ENCODE data around the gene LCP1. TPM values are rescaled to one million over a fixed set of nuclear protein-coding genes. Genes with fewer than 3 reads are reported as not detected.

The LCP1 gene
- total and polyA plus RNA-seq, 2 of the 13 experiments (the other 11 are each of a cell fraction or from before 2014, with no cell fraction given), result 1.6 TPM

DNA sequence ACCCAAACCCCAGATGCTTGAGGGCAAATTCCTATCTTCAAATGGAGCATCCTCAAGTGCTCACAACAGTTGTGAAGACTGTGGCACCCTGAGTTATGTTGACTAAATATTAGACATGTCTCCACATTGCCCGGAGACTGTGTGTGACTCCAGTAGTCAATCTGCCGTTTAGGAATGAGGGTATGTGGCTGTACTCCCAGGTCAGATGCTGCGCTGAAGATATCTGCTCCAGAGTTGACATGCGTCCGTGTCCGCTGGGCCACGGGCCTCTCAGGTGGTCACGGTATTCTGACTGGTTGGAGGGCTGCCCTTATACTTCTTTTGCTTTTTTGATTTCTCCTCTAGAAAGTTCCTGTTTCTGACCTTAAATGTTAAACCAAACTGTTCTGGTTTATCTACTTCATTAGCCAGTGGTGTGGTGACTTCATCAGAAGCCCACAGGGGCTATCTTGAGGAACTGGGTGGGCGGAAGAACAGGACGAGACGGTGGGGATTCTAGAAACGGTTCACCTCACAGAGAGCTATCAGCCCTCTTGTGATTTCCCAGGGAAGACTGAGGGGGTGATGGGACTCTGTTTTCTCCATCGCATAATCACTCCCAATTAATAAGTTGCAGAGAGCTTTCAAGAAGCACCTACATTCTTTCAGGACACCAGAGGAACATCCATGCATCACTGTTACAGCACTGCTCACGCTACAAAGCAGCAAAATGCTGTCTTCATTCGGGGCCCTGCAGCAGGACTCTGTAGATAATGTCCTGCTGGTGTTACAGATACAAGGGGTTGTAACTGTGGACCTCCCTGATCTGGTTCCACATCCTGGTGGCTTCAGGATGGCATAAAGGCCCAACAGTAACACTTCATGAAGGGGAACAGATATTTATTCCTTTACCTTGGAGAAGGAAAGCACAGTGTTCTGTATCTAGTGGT lies 1.3 kb upstream of the LCP1 start:
- no peak for FAIRE-seq
- CTCF ChIA-PET (ENCODE audit: low intra/inter-chr PET ratio, low total read pairs), result interaction anchor here (1.4 to 1.5 kb wide), 2 partner anchors 23 to 36 kb away, joined by 3 to 9 read pairs; no protein-coding TSS in a partner anchor

More for the DNA sequence above, 1.3 kb upstream of the LCP1 start:
- POLR2A ChIA-PET, result no interaction called here
- no peak overlapping the region for H3K27ac ChIP-seq (ENCODE audit: extremely low read length, insufficient read depth, low read length)
- in situ Hi-C loops (cut with HindIII; ENCODE audit: extremely low pct_ligation_motif_present, low pct_unique_long_range_greater_than_20kb) (no loop called here), intact Hi-C loops (cut with micrococcal nuclease; ENCODE audit: unreplicated experiment) (no loop called here)
- no peak for TF ChIP-seq TBX2 (CRISPR knock-in tag; IDR thresholded peaks at IDR 0.05; ENCODE audit: borderline replicate concordance)
- TF ChIP-seq HDAC2 (CRISPR knock-in tag; IDR thresholded peaks at IDR 0.05), result no peak
- TF ChIP-seq BCL6 (CRISPR knock-in tag; IDR thresholded peaks at IDR 0.05), result no peak
- TF ChIP-seq, protein P1, sequence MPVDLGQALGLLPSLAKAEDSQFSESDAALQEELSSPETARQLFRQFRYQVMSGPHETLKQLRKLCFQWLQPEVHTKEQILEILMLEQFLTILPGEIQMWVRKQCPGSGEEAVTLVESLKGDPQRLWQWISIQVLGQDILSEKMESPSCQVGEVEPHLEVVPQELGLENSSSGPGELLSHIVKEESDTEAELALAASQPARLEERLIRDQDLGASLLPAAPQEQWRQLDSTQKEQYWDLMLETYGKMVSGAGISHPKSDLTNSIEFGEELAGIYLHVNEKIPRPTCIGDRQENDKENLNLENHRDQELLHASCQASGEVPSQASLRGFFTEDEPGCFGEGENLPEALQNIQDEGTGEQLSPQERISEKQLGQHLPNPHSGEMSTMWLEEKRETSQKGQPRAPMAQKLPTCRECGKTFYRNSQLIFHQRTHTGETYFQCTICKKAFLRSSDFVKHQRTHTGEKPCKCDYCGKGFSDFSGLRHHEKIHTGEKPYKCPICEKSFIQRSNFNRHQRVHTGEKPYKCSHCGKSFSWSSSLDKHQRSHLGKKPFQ (CRISPR knock-in tag; IDR thresholded peaks at IDR 0.05; ENCODE audit: insufficient replicate concordance), result no peak
- no peak for TF ChIP-seq ZNF232 (CRISPR knock-in tag; IDR thresholded peaks at IDR 0.05; ENCODE audit: borderline replicate concordance)
- TF ChIP-seq NCOA1 (CRISPR knock-in tag; IDR thresholded peaks at IDR 0.05), result no peak
- TF ChIP-seq, protein P2, sequence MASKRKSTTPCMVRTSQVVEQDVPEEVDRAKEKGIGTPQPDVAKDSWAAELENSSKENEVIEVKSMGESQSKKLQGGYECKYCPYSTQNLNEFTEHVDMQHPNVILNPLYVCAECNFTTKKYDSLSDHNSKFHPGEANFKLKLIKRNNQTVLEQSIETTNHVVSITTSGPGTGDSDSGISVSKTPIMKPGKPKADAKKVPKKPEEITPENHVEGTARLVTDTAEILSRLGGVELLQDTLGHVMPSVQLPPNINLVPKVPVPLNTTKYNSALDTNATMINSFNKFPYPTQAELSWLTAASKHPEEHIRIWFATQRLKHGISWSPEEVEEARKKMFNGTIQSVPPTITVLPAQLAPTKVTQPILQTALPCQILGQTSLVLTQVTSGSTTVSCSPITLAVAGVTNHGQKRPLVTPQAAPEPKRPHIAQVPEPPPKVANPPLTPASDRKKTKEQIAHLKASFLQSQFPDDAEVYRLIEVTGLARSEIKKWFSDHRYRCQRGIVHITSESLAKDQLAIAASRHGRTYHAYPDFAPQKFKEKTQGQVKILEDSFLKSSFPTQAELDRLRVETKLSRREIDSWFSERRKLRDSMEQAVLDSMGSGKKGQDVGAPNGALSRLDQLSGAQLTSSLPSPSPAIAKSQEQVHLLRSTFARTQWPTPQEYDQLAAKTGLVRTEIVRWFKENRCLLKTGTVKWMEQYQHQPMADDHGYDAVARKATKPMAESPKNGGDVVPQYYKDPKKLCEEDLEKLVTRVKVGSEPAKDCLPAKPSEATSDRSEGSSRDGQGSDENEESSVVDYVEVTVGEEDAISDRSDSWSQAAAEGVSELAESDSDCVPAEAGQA (IDR thresholded peaks at IDR 0.05; ENCODE audit: low read depth), result no peak
- TF ChIP-seq, protein P2 (CRISPR knock-in tag; IDR thresholded peaks at IDR 0.05; ENCODE audit: borderline replicate concordance), result no peak
- TF ChIP-seq, protein P3, sequence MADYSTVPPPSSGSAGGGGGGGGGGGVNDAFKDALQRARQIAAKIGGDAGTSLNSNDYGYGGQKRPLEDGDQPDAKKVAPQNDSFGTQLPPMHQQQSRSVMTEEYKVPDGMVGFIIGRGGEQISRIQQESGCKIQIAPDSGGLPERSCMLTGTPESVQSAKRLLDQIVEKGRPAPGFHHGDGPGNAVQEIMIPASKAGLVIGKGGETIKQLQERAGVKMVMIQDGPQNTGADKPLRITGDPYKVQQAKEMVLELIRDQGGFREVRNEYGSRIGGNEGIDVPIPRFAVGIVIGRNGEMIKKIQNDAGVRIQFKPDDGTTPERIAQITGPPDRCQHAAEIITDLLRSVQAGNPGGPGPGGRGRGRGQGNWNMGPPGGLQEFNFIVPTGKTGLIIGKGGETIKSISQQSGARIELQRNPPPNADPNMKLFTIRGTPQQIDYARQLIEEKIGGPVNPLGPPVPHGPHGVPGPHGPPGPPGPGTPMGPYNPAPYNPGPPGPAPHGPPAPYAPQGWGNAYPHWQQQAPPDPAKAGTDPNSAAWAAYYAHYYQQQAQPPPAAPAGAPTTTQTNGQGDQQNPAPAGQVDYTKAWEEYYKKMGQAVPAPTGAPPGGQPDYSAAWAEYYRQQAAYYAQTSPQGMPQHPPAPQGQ (CRISPR knock-in tag; IDR thresholded peaks at IDR 0.05; ENCODE audit: borderline replicate concordance), result no peak
- no peaks in the 10 kb centered on the region for H3K9me3 ChIP-seq (ENCODE audit: low read length)
- WGBS (ENCODE audit: low lambda C conversion rate), result 46% methylated on average over 15 of the region's 15 CpGs
- no peak overlapping the region for H3K9ac ChIP-seq (ENCODE audit: insufficient read depth, low read depth, low read length)
- no peaks in the 10 kb centered on the region for H3K36me3 ChIP-seq (replicated peaks in 1 of 2; ENCODE audit: control insufficient read depth in 1 of 2, insufficient read depth in 2 of 2, low read length in 2 of 2)
- H3K4me3 ChIP-seq (replicated peaks in 1 of 3; ENCODE audit: insufficient read depth in 1 of 3, low read depth in 2 of 3, low read length in 3 of 3), result no peak overlapping the region
- peaks cover 10% of the 10 kb centered on the region; the same call in 1 of the 2 replicates for H3K4me1 ChIP-seq (ENCODE audit: insufficient read depth, low read length)
- no peak overlapping the region for H2AFZ ChIP-seq (ENCODE audit: low read length)
- DNase-seq (ENCODE audit: low spot score) (no peak), ATAC-seq (peak; percentile 55)
- no peaks in the 10 kb centered on the region for H3K79me2 ChIP-seq (ENCODE audit: insufficient read depth, low read length)
- no peak overlapping the region for H3K4me2 ChIP-seq (ENCODE audit: low read depth, low read length)
- 0 out of 5 replicates have a peak, but pooled peaks cover 0 to 4% of the 10 kb centered on the region in 2 experiments for H3K27me3 ChIP-seq (ENCODE audit: control insufficient read depth in 1 of 2, insufficient read depth in 2 of 2, low read length in 2 of 2)
- BruUV-seq (replicated peaks), result no TSS peak
- H4K20me1 ChIP-seq (ENCODE audit: insufficient read depth, low read length), result no peaks in the 10 kb centered on the region
